Endothelial cell of umbilical vein (primary cell): Measurements from ENCODE around the gene CCDC66. TPM values are rescaled to one million over a fixed set of nuclear protein-coding genes. Genes with fewer than 3 reads are reported as not detected.

Experiments
- BruUV-seq: library from RNA; stranded (reverse); fragments of 400-500 nt; replicated peaks from 2 replicates; lab custom pipeline; 2021; lab: Mats Ljungman, UMichigan
- CTCF ChIA-PET: fragments of 300-600, 350-600 bp; sonication (Branson Sonifier 250); formaldehyde crosslinking; loops from one replicate; lab custom pipeline; 2021; ENCODE audit warnings: antibody characterized with exemption, inconsistent platforms; lab: Charles Lee
- POLR2A ChIA-PET: fragments of 300-600, 350-600 bp; sonication (Branson Sonifier 250); formaldehyde crosslinking; loops from one replicate; lab custom pipeline; 2021; ENCODE audit warnings: antibody characterized with exemption, inconsistent platforms; lab: Charles Lee
- DNase-seq: peaks from one replicate; pipeline ENCODE4 v3.0.0-alpha.2; 2011; ENCODE audit warnings: low read depth, low spot score
- FAIRE-seq: peaks from 2 replicates; lab custom pipeline; 2011; peaks lifted over from hg19 to GRCh38; lab: Jason Lieb, UNC
- H2AFZ ChIP-seq: 2 replicates; pipeline ENCODE4 v1.6.0; 2012; ENCODE audit warnings: low read depth, low read length, control low read depth, inconsistent platforms
- H3K27ac ChIP-seq: 2 replicates; pipeline ENCODE4 v1.5.1; 2011; ENCODE audit warnings: low read depth, mild to moderate bottlenecking, control low read depth, low read length, moderate library complexity; ENCODE audit not compliant: insufficient read depth
- H3K27me3 ChIP-seq, 2 experiments: 2 replicates each; pipeline versions ENCODE4 v1.6.0 to v1.6.1; 2011; ENCODE audit warnings: low read length in 2 of 2, mixed read lengths in 1 of 2; ENCODE audit not compliant: control insufficient read depth in 2 of 2, insufficient read depth in 2 of 2
- H3K36me3 ChIP-seq, 2 experiments: 2 replicates in 1 of 2; 3 replicates in 1 of 2; pipeline ENCODE4 v1.5.1; 2011; ENCODE audit warnings: low read length in 2 of 2, mild to moderate bottlenecking in 1 of 2, moderate library complexity in 1 of 2; ENCODE audit not compliant: control insufficient read depth in 2 of 2, insufficient read depth in 2 of 2; ENCODE audit errors: extremely low read depth in 1 of 2
- H3K4me1 ChIP-seq: 3 replicates; pipeline ENCODE4 v1.5.1; 2011; ENCODE audit warnings: mild to moderate bottlenecking, low read length; ENCODE audit not compliant: control insufficient read depth, insufficient read depth; ENCODE audit errors: extremely low read depth
- H3K4me2 ChIP-seq: 2 replicates; pipeline ENCODE4 v1.6.1; 2011; ENCODE audit warnings: low read length, control low read depth, mixed read lengths; ENCODE audit not compliant: insufficient read depth
- H3K4me3 ChIP-seq, 3 experiments: fragments of 200-600 bp in 1 of 3; sonication (generic), shearing (Covaris generic) in 1 of 3; replicated peaks in 1 of 3; 2 replicates each; pipeline ENCODE4 v1.5.1; 2011 to 2016; ENCODE audit warnings: control low read depth in 3 of 3, low read length in 3 of 3, mild to moderate bottlenecking in 2 of 3, inconsistent platforms in 1 of 3, low read depth in 1 of 3, moderate library complexity in 1 of 3; ENCODE audit not compliant: insufficient read depth in 1 of 3
- H3K79me2 ChIP-seq: 2 replicates; pipeline ENCODE4 v1.6.0; 2012; ENCODE audit warnings: low read length, inconsistent platforms; ENCODE audit not compliant: control insufficient read depth, insufficient read depth
- H3K9ac ChIP-seq: replicated peaks from 2 replicates; pipeline ENCODE3; 2011; ENCODE audit warnings: low read length, control low read depth; ENCODE audit not compliant: insufficient read depth; ENCODE audit errors: extremely low read depth
- H3K9me1 ChIP-seq: replicated peaks from 3 replicates; pipeline ENCODE4 v1.6.0; 2011; ENCODE audit warnings: mild to moderate bottlenecking, low read length; ENCODE audit not compliant: control insufficient read depth, insufficient read depth; ENCODE audit errors: extremely low read depth
- H3K9me3 ChIP-seq: replicated peaks from 2 replicates; pipeline ENCODE4 v1.5.1; 2012; ENCODE audit warnings: low read length, inconsistent platforms; ENCODE audit not compliant: control insufficient read depth, insufficient read depth
- H4K20me1 ChIP-seq: replicated peaks from 2 replicates; pipeline ENCODE3; 2011; ENCODE audit warnings: mild to moderate bottlenecking, low read length; ENCODE audit not compliant: control insufficient read depth, insufficient read depth; ENCODE audit errors: extremely low read depth
- CTCF ChIP-seq, 2 donors: IDR thresholded peaks; 1 replicate in 1 of 2; 2 replicates in 1 of 2; pipeline ENCODE4 v1.5.1; 2011; ENCODE audit warnings: low read length in 2 of 2, mild to moderate bottlenecking in 2 of 2, moderate library complexity in 2 of 2, control low read depth in 1 of 2, inconsistent platforms in 1 of 2, low read depth in 1 of 2; ENCODE audit not compliant: insufficient read depth in 1 of 2; ENCODE audit errors: extremely low read depth in 1 of 2
- EZH2 ChIP-seq: IDR thresholded peaks from 2 replicates; pipeline ENCODE4 v1.6.1; 2012; ENCODE audit warnings: borderline replicate concordance, low read depth, mild to moderate bottlenecking, moderate library complexity, low read length, inconsistent platforms; ENCODE audit not compliant: severe bottlenecking
- FOS ChIP-seq: IDR thresholded peaks from 2 replicates; pipeline ENCODE4 v1.6.1; 2011; ENCODE audit warnings: mild to moderate bottlenecking, low read length, moderate library complexity, borderline replicate concordance; ENCODE audit not compliant: insufficient read depth
- GATA2 ChIP-seq: IDR thresholded peaks from 2 replicates; pipeline ENCODE4 v1.7.0; 2011; ENCODE audit warnings: low read depth, mild to moderate bottlenecking, moderate library complexity, mixed read lengths, low read length; ENCODE audit not compliant: insufficient read length, insufficient read depth
- JUN ChIP-seq: IDR thresholded peaks from 2 replicates; pipeline ENCODE4 v1.6.1; 2011; ENCODE audit warnings: borderline replicate concordance, low read depth; ENCODE audit not compliant: insufficient read length, insufficient read depth
- MYC ChIP-seq: IDR thresholded peaks from one replicate; pipeline ENCODE4 v1.6.1; 2011; ENCODE audit warnings: mild to moderate bottlenecking, low read depth, low read length
- POLR2A ChIP-seq: IDR thresholded peaks from 2 replicates; pipeline ENCODE4 v1.6.1; 2012; ENCODE audit warnings: low read depth, mild to moderate bottlenecking, control low read depth, low read length
- POLR2AphosphoS5 ChIP-seq: IDR thresholded peaks from 2 replicates; pipeline ENCODE4 v1.6.1; 2012; ENCODE audit warnings: low read depth, mild to moderate bottlenecking, control low read depth, low read length, moderate library complexity; ENCODE audit not compliant: insufficient read depth
- dilution Hi-C: fragments of 300-500 bp; cut with MboI; formaldehyde crosslinking; loops from one replicate; pipeline ENCODE4 v1.15.0; 2019; ENCODE audit warnings: low sequenced_read_pairs; ENCODE audit not compliant: extremely low pct_ligation_motif_present
- intact Hi-C: fragments of 100-400 bp; cut with micrococcal nuclease; formaldehyde crosslinking; loops from one replicate; pipeline ENCODE4 v1.10.0; 2022
- polyA plus RNA-seq, 4 experiments: library from polyadenylated mRNA; depleted of rRNA in 3 of 4; stranded (reverse) in 3 of 4; unstranded in 1 of 4; fragments of >200 nt; gene quantifications; 2 replicates each; pipeline versions ENCODE4 v1.2.1 to v1.2.3, GENCODE V29; 2011 to 2012; ENCODE audit warnings: missing spikeins in 1 of 4
- total RNA-seq: library from RNA; stranded (reverse); gene quantifications from 2 replicates; pipeline ENCODE4 v1.2.3, GENCODE V29; 2021
- TF ChIP-seq, protein P1 (sequence below): IDR thresholded peaks from 2 replicates; pipeline ENCODE4 v1.6.1; 2011; ENCODE audit not compliant: insufficient read depth, insufficient read length

The CCDC66 gene
- total and polyA plus RNA-seq, 2 donors (not counting 3 experiments of a cell fraction or from before 2014, with no cell fraction given), result 5.0 to 20.7 TPM

DNA sequence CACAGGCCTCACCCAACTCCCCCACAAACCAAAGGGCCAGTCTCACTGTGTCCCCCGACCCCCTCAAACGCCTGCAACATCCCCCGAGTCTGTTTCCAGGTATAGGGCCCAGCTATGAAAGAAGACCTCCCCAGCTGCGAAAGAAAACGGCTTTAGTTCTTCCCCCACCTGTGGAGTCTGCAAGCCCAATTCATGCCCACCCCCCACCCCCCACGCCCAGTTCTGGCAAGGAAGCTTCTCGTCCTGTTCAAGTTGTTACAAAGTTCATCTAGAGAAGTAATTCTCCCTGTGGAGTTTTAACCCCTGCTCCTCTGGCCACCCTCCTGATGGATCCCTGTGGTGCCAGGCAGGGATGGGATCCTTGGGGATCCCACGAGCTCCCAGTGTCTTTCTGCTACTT is 54.4 kb downstream of the CCDC66 start:
- Histone ChIP-seq H3K4me3 (no peak overlapping the region), H3K4me2 (no peak overlapping the region), H3K79me2 (no peaks in the 10 kb centered on the region), H3K9me1 (no peaks in the 10 kb centered on the region), H3K9me3 (no peaks in the 10 kb centered on the region), H3K4me1 (peaks cover 3% of the 10 kb centered on the region), H3K36me3 (peaks cover 5 to 6% of the 10 kb centered on the region in 2 experiments), H2AFZ (no peak overlapping the region), H4K20me1 (no peaks in the 10 kb centered on the region), H3K27me3 (no peaks in the 10 kb centered on the region), H3K9ac (no peak overlapping the region), H3K27ac (no peak overlapping the region)
- dilution Hi-C loops, result no loop called here
- DNase-seq, result no peak
- no TSS peak for BruUV-seq
- TF ChIP-seq MYC (no peak), FOS (no peak), JUN (no peak), POLR2AphosphoS5 (no peak), EZH2 (no peak), GATA2 (no peak), CTCF (IDR thresholded peaks at IDR 0.05; ENCODE audit: extremely low read depth in 1 of 2, insufficient read depth in 1 of 2, low read depth in 1 of 2, low read length in 2 of 2) (no peak), POLR2A (no peak)
- TF ChIP-seq, protein P1, sequence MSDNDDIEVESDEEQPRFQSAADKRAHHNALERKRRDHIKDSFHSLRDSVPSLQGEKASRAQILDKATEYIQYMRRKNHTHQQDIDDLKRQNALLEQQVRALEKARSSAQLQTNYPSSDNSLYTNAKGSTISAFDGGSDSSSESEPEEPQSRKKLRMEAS, result no peak
- POLR2A ChIA-PET, result no interaction called here
- FAIRE-seq, result no peak
- intact Hi-C loops, result no loop called here
- CTCF ChIA-PET, result no interaction called here
